ENCODE measurements around the gene PLXDC1.
"Not testable (repeated sequence)": the region's sequence is repeated elsewhere in the genome, so short reads cannot be mapped to it uniquely, and the experiment has no call there.

PLXDC1 gene

DNA sequence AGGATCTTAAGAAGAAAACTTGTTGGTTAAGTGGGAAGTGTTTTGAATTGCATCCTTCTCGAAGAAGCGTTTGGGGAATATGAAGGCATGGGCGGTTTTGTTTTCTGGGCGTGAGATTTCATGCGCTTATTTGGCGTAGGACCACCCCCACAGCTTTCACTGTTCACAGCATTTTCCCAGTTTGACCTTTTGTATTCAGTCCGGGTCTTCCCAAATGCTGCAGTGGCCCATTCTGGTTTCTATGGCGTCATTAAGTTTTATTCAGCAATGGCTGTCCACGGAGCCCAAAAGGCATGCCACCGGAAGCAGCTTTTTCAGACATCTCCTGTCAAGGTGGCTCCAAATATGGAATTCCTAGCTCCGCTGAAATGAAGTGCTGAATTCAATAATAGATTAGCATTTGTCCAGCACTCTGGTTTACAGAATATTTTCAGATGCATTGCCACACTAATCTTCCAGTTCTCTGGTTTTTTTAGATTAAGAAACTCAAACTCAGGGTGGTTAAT is 93.7 kb downstream of the PLXDC1 start:
- no peak for DNase-seq

DNA sequence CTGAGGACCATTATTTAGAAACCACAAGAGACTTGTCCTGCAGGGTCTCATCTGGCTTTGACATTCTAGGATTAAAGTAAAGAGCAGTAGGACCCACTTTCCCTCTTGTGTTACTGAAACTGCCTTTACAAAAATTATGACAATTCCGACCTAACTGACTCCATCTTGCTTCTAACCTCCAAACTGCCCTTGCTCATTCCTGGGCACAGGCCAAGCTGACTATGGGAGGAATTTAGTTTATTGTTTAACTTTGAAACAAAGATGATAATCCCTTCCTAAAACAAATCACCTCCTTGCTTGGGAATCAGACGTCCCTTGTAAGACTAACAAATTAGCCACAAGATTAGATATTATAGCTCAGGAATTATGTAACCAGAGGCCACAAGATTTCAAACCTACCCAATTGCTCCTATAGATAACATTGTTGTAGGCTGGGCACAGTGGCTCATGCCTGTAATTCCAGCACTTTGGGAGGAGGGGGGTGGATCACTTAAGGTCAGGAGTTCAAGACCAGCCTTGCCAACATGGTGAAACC is 97.3 kb downstream of the PLXDC1 start:
- DNase-seq = no peak

DNA sequence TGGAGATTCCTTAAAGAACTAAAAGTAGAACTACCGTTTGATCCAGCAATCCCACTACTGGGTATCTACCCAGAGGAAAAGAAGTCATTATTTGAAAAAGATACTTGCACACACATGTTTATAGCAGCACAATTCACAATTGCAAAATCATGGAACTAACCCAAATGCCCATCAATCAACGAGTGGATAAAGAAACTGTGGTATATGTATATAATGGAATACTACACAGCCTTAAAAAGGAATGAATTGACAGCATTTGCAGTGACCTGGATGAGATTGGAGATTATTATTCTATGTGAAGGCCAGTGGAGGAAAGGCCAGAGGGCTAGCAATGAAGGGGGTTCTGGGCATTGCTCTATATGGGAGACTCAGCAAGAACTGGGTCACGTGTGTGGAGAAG is 99.0 kb downstream of the PLXDC1 start:
- DNase-seq = not testable (repeated sequence)

DNA sequence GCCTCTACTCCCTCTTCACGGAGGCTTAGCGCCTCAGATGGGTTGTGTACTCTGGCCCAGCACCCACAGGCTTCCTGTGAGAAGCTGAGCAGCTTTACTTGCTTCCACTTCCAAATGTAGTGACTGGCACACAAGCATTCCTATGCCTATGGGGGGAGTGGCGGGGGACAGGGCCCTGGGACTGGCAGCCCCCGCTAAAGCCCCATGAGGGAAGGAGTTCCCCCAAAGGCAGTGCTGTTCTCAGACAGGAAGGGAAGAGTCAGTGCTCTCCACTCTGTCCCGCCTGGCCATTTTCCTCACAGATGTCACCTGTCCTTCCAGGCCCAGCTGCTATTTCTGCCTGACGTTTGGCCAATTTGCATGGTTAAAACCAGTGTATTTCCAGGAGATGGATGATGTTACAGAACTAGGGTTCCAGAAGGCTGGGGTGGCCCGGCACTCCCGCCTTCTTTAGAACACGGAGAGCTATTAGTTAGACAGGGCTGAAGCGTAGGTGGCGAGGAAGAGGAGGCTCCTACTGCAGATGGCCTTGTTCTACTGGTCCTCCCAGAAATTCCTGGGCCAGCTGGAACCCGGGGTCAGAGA is 100.3 kb downstream of the PLXDC1 start:
- DNase-seq = no peak

- no peak for DNase-seq
These were observed 105.3 kb downstream of the PLXDC1 start for GRCh38 chr17:39045948-39046679.

DNA sequence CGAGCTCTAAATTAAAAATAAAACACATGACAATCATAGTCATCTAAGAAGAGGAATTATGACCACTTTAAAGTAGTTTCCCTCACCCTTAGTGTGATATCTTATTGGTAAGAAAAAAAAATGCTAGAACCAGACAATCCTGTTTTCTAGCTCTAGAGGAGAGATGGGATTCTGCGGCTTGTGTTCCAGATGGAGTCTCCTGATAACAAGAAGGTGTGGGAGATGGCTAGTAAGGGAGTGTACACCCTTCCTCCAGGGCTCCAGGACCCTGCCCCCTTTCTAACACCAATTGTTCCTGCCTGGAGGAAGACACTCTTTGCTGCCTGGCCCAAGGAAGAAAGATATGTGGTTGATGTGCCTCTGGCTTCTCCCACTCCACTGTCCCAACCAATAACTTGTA is 115.4 kb downstream of the PLXDC1 start:
- no peak for DNase-seq

- DNase-seq = not testable (repeated sequence)
These were observed 115.9 kb downstream of the PLXDC1 start for GRCh38 chr17:39035578-39035977.

DNA sequence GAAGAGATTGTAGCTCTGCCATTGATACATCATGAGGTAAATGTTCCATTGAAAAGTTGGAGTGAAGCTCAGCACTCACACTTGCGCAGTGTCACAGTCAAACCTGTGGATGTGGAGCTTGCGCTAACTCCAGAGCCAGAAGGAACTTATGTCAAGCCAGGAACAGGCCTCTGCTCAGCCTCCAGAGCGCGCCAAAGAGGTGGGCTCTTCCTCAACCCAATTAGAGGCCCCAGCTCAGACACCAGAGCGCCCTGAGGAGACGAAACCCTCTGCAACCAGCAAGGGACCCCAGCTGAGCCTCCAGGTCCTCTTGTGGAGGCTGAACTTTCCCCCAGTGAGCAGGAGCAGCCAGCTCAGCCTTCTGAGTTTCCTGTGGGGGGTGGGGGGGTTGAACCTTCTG is 122.7 kb downstream of the PLXDC1 start:
- no peak for DNase-seq

GRCh38 chr17:39027455-39028035 is 123.9 kb downstream of the PLXDC1 start:
- no peak for DNase-seq

DNA sequence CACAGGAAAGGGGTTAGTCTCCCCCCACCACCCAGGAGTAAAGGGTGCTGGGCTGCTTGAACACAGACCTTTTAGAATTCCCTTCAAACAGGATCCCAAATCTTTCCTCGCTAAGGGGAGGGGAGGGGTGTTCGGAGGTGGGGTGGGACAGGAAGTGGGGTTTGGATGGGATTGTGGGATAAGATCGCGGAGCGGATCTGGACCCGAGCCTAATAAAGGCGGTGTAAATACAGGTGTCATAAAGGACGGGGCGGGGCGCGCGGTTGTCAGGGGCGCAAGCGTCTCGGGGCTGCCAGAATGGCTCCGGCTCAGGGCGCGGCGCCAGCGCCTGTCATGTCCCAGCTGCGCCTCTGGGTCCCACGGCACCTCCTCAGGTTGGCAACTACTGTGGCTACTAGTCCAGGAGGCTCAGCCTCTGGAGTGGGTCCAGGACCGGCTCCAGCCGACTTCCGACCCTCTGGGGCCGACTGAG is 124.4 kb downstream of the PLXDC1 start:
- DNase-seq = no peak

DNA sequence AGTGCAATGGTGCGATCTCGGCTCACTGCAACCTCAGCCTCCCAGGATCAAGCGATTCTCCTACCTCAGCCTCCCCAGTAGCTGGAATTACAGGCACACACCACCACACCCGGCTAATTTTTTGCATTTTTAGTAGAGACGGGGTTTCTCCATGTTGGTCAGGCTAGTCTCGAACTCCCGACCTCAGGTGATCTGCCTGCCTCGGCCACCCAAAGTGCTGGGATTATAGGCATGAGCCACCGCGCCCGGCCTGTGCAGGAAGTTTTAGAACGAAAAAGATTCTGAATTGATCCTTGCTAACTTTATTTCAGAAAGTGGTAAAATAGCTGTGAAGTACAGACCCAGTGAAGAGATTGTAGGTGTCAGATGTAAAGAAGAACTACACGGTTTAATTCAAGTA is 125.1 kb downstream of the PLXDC1 start:
- DNase-seq = not testable (repeated sequence)

- DNase-seq = no peak
These were observed 128.5 kb downstream of the PLXDC1 start for GRCh38 chr17:39022924-39023323.

DNA sequence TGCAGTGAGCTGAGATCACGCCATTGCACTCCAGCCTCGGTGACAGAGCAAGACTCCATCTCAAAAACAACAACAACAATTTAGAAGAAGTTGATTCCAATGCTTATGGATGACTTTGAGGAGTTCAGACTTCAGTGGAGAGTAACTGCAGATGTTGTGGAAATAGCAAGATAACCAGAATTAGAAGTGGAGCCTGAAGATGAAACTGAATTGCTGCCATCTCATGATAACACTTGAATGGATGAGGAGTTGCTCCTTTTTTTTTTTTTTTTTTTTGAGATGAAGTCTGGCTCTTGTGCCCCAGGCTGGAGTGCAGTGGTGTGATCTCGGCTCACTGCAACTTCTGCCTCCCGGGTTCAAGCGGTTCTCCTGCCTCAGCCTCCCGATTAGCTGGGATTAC is 131.4 kb downstream of the PLXDC1 start:
- DNase-seq = not testable (repeated sequence)

DNA sequence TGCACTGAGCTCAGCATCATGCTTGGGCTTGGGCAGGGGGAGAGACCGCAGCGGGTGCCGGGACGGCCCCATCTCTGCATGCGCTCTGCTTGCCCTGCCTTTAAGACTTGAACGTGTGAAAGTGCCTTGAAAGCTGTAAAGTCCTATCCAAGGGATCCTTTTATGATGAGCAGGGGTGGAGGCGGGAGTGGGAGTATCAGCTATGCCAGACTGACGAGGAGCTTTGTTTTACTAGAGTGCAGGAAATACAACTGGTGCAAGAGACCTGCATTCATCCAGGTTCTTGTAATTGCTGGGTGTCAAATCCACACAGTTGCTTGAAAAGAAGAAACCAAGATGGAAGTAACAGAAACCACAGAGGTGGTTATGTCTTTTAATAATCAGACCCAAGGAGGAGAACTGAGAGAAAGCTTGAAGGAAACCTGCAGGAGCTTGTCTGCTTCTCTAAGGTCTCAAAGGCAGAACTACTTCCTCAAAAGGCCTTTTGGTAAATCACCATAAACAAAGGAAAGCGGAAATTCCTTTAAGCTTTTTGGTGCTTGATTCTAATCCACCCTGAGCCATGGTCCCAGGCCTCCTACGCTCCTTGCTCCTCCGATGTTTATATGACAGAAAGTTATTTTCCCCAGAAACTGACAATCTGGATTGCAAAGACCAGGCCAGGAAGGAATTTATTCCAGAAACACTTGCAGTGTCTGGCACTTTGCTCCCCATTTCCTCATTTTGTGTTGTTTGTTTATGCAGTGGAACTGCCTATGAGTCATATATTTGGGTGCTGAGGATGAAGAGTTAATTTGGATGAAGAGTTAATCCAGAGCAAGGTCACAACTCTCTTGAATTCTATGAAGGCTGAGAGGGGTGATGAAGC is 132.9 kb downstream of the PLXDC1 start:
- no peak for DNase-seq

DNA sequence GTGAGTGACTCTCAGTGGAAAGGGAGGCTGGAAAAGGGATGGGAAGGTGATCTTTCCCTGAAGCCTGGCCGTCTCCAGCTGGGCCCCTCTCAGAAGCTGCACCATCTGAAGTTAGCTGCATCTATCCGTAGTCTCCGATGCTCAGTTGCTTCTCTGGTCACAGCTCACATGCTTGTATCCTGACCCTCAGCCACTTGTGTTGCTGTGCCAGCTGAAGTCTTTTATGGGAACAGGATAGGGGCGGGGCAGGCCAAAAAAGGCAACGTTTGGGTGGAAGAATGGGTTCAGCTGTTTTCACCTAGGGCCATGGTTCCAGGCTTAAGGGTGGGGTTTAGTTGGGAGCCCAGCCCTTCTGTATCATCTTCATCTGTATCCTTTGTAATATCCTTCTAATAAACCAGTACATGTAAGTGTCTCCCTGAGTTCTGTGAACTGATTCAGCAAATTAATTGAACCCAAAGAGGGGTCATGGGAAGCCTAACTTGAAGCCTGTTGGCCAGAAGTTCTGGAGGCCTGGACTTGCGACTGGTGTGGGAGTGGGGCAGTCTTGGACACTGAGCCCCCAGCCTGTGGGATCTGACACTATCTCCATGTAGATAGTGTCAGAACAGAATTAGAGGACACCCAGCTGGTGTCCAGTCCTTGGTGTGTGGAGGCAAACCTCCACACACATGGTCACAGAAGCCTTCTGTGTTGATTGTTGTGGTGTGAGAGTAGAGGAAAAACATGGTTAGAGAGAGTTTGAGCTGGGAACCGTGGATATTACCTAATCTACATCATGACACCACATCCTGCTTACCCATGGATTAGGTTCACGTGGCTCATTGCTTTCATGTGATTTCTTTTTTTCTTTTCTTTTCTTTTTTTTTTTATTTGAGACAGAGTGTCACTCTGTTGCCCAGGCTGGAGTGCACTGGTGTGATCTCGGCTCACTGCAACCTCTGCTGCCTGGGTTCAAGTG is 135.0 kb downstream of the PLXDC1 start:
- DNase-seq = no peak

DNA sequence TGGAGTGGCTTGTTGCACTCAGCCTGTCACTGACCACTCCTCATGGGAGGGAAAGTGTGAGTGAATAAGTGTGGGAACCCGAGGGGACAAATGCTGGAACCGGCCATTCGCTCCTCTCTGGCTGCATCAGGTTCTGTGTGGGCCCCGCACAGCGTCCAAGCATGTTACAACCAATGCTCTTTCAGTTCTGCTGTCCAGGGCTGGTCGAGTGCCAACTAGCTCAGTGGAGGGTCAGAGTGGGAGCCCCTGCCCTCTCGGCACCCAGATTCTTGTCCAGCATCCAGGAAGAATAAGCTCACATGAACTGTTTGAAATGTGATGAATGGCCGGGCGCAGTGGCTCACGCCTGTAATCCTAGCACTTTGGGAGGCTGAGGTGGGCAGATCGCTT is 135.9 kb downstream of the PLXDC1 start:
- DNase-seq = no peak

- no peak for DNase-seq
These were observed 136.5 kb downstream of the PLXDC1 start for GRCh38 chr17:39014795-39015545.

- no peak for DNase-seq
These were observed 137.2 kb downstream of the PLXDC1 start for GRCh38 chr17:39014044-39014794.
